Ecto neural progenitor cell (in vitro differentiated cells): ENCODE measurements around the gene GSX1.
"Not testable (repeated sequence)": the region's sequence is repeated elsewhere in the genome, so short reads cannot be mapped to it uniquely, and the experiment has no call there.

Source experiments
- DNase-seq: peaks from one replicate; pipeline ENCODE4 v3.0.0-alpha.2; 2018; ENCODE audit warnings: low spot score

The GSX1 gene

GRCh38 chr13:27794921-27795717 is 2.8 kb downstream of the GSX1 start:
- no peak for DNase-seq

GRCh38 chr13:27795718-27796019 is 3.4 kb downstream of the GSX1 start:
- DNase-seq, result no peak

GRCh38 chr13:27796544-27797227 is 4.4 kb downstream of the GSX1 start:
- DNase-seq, result peak; percentile 58

- peak; percentile 83 for DNase-seq
Measured at GRCh38 chr13:27797228-27797624, 4.9 kb downstream of the GSX1 start.

- no peak for DNase-seq
Measured at GRCh38 chr13:27806744-27807387, 14.6 kb downstream of the GSX1 start.

GRCh38 chr13:27808851-27809550 is 16.7 kb downstream of the GSX1 start:
- DNase-seq, result no peak

- no peak for DNase-seq
Measured at GRCh38 chr13:27810009-27810408, 17.7 kb downstream of the GSX1 start.

- no peak for DNase-seq
Measured at GRCh38 chr13:27810461-27810860, 18.2 kb downstream of the GSX1 start.

GRCh38 chr13:27813826-27814225 is 21.5 kb downstream of the GSX1 start:
- no peak for DNase-seq

GRCh38 chr13:27817832-27818231 is 25.5 kb downstream of the GSX1 start:
- not testable (repeated sequence) for DNase-seq

GRCh38 chr13:27820524-27821482 is 28.5 kb downstream of the GSX1 start:
- no peak for DNase-seq

- DNase-seq, result no peak
Measured at GRCh38 chr13:27821566-27821965, 29.3 kb downstream of the GSX1 start.

- no peak for DNase-seq
Measured at GRCh38 chr13:27822258-27822872, 30.1 kb downstream of the GSX1 start.

GRCh38 chr13:27822873-27823311 is 30.6 kb downstream of the GSX1 start:
- no peak for DNase-seq

- no peak for DNase-seq
Measured at GRCh38 chr13:27824121-27824520, 31.8 kb downstream of the GSX1 start.

GRCh38 chr13:27825072-27825471 is 32.8 kb downstream of the GSX1 start:
- no peak for DNase-seq

- peak; percentile 93 for DNase-seq
Measured at GRCh38 chr13:27826379-27827353, 34.4 kb downstream of the GSX1 start.

GRCh38 chr13:27827646-27828045 is 35.4 kb downstream of the GSX1 start:
- no peak for DNase-seq

GRCh38 chr13:27830010-27830409 is 37.7 kb downstream of the GSX1 start:
- peak; percentile 85 for DNase-seq

- no peak for DNase-seq
Measured at GRCh38 chr13:27833206-27833605, 40.9 kb downstream of the GSX1 start.
